Brain microvascular endothelial cell (primary cell): ENCODE measurements around the gene LSP1.

ENCODE experiments used
- DNase-seq: peaks from one replicate; pipeline ENCODE4 v3.0.0-alpha.2; 2020
- H3K27ac ChIP-seq: fragments of 250-450 bp; sonication (Bioruptor Pico); 2 replicates; pipeline ENCODE4 v1.5.1; 2020; ENCODE audit warnings: mild to moderate bottlenecking, moderate library complexity
- H3K27me3 ChIP-seq: fragments of 250-450 bp; sonication (Bioruptor Pico); replicated peaks from 2 replicates; pipeline ENCODE4 v1.5.1; 2020; ENCODE audit warnings: mild to moderate bottlenecking
- H3K36me3 ChIP-seq: fragments of 250-450 bp; sonication (Bioruptor Pico); replicated peaks from 2 replicates; pipeline ENCODE4 v1.5.1; 2020; ENCODE audit warnings: mild to moderate bottlenecking
- H3K4me3 ChIP-seq: 2 replicates; pipeline ENCODE4 v1.5.1; 2011; ENCODE audit warnings: low read depth, mild to moderate bottlenecking, control low read depth, low read length, moderate library complexity
- CTCF ChIP-seq: IDR thresholded peaks from 2 replicates; pipeline ENCODE4 v1.5.1; 2011; ENCODE audit warnings: low read depth, mild to moderate bottlenecking, moderate library complexity, low read length, control low read depth, inconsistent platforms; ENCODE audit errors: missing control alignments
- in situ Hi-C: cut with HindIII; loops from 2 replicates; pipeline ENCODE4 v1.10.0; 2017; ENCODE audit warnings: low sequenced_read_pairs, low pct_ligation_motif_present

LSP1 gene

GRCh38 chr11:1867381-1867780, 14.5 kb downstream of the LSP1 start:
- in situ Hi-C loops = no loop called here
- no peak overlapping the region for H3K4me3 ChIP-seq
- peaks cover 5% of the 10 kb centered on the region for H3K27me3 ChIP-seq
- no peaks in the 10 kb centered on the region for H3K36me3 ChIP-seq
- DNase-seq = no peak
- no peak for TF ChIP-seq CTCF
- H3K27ac ChIP-seq = no peak overlapping the region

- no peak for TF ChIP-seq CTCF
- DNase-seq = no peak
- in situ Hi-C loops = no loop called here
- no peaks in the 10 kb centered on the region for H3K36me3 ChIP-seq
- H3K27ac ChIP-seq = no peak overlapping the region
- H3K27me3 ChIP-seq = peaks cover 5% of the 10 kb centered on the region
- H3K4me3 ChIP-seq = no peak overlapping the region
Observed at GRCh38 chr11:1868056-1868635, 15.3 kb downstream of the LSP1 start.

DNA sequence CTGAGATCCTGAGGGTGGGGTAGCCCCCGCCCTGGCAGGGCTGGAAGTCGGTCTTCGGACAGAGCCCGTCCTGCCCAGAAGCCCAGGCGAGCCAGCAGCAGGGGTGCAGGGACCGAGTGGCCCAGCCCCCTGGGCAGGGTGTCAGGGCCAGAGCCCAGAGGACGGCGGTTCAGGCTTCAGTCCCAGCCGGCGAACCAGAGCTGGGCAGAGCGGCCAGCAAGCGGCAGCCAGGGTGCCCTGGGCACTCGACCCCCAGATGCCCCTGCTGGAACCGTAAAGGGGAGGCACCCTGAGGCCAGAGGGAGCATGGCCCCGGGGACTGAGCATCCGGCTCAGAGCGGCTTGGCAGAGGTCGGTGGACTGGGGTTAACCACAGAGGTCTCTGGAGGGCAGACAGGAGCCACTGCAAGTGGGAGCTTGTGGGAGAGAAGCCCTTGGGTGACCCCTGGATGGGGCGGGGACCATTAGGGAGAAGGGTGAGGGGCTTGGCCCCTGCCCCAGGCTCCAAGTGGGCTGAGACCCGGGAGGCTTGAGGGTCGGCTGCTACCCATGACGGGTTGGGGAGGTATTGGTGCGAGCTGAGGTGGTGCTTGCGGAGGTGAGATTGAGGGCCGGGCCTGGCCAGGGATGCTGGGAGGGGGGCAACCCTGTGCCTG, 15.9 kb downstream of the LSP1 start:
- H3K27me3 ChIP-seq = peaks cover 5% of the 10 kb centered on the region
- no peak for DNase-seq
- in situ Hi-C loops = no loop called here
- no peak overlapping the region for H3K4me3 ChIP-seq
- no peak for TF ChIP-seq CTCF
- no peak overlapping the region for H3K27ac ChIP-seq
- no peaks in the 10 kb centered on the region for H3K36me3 ChIP-seq

DNA sequence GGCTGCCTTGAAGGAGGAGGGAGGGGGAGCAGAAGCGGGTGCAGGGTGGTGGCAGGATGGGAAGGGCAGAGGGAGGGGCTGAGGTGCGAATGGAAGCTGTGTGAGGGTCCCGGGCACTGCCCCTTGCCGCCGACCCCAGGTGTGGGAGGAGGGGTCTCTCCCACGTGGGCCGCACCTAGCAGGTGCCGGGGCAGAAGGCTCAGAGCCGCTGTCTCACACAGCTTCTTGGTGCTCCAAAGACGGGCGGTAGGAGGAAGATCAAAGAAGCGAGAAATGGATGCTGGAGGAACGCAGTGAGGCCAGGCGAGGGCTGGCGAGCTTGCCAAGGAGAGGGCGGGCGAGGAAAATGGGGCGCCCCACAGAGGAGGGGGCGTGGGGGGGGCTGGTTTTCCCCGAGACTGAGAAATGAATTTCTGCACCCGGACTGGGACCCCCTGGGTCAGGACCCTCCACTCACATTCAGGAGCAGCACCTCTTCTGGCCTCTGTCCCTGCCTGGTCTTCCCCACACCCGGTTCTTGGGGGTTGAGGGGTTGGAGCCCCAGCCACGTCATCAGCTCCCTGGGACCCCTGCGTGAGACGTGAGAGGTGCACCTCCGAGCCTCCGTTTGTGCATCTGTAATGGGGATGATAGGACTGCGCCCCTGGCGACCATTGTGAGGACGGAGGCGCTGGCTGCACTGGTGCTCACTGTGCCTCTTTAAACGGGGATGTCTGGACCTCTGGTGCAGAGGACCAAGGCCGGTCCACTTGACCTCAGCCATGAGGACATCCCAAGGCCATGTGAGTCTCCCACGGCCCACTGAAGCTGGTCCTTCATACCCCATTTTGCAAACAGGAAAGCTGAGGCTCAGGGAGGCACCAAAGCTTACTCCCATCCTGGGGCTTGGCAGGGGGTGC, 16.8 kb downstream of the LSP1 start:
- DNase-seq = no peak
- peaks cover 5% of the 10 kb centered on the region for H3K27me3 ChIP-seq
- H3K27ac ChIP-seq = no peak overlapping the region
- H3K4me3 ChIP-seq = no peak overlapping the region
- TF ChIP-seq CTCF = peak; percentile 34
- in situ Hi-C loops = no loop called here
- H3K36me3 ChIP-seq = no peaks in the 10 kb centered on the region

GRCh38 chr11:1870326-1870696, 17.4 kb downstream of the LSP1 start:
- Histone ChIP-seq H3K36me3 (no peaks in the 10 kb centered on the region), H3K27me3 (peaks cover 5% of the 10 kb centered on the region), H3K4me3 (no peak overlapping the region), H3K27ac (no peak overlapping the region)
- no peak for TF ChIP-seq CTCF
- no peak for DNase-seq
- in situ Hi-C loops = no loop called here
